Daoy (cell line): ENCODE measurements around the gene SMPD4. TPM values are rescaled to one million over a fixed set of nuclear protein-coding genes. Genes with fewer than 3 reads are reported as not detected.
"Not testable (repeated sequence)": the region's sequence is repeated elsewhere in the genome, so short reads cannot be mapped to it uniquely, and the experiment has no call there.

Experiments
- DNase-seq: peaks from one replicate; pipeline ENCODE4 v3.0.0-alpha.2; 2015; ENCODE audit warnings: low read depth
- total RNA-seq: library from RNA; depleted of rRNA; stranded (reverse); fragments of >200 nt; shearing (Covaris generic); gene quantifications from 2 replicates; pipeline ENCODE4 v1.2.3, GENCODE V29; 2014; rRNA removed

Gene SMPD4, protein sequence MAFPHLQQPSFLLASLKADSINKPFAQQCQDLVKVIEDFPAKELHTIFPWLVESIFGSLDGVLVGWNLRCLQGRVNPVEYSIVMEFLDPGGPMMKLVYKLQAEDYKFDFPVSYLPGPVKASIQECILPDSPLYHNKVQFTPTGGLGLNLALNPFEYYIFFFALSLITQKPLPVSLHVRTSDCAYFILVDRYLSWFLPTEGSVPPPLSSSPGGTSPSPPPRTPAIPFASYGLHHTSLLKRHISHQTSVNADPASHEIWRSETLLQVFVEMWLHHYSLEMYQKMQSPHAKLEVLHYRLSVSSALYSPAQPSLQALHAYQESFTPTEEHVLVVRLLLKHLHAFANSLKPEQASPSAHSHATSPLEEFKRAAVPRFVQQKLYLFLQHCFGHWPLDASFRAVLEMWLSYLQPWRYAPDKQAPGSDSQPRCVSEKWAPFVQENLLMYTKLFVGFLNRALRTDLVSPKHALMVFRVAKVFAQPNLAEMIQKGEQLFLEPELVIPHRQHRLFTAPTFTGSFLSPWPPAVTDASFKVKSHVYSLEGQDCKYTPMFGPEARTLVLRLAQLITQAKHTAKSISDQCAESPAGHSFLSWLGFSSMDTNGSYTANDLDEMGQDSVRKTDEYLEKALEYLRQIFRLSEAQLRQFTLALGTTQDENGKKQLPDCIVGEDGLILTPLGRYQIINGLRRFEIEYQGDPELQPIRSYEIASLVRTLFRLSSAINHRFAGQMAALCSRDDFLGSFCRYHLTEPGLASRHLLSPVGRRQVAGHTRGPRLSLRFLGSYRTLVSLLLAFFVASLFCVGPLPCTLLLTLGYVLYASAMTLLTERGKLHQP
- 23.5 and 28.9 TPM in 2 replicates for total RNA-seq

DNA sequence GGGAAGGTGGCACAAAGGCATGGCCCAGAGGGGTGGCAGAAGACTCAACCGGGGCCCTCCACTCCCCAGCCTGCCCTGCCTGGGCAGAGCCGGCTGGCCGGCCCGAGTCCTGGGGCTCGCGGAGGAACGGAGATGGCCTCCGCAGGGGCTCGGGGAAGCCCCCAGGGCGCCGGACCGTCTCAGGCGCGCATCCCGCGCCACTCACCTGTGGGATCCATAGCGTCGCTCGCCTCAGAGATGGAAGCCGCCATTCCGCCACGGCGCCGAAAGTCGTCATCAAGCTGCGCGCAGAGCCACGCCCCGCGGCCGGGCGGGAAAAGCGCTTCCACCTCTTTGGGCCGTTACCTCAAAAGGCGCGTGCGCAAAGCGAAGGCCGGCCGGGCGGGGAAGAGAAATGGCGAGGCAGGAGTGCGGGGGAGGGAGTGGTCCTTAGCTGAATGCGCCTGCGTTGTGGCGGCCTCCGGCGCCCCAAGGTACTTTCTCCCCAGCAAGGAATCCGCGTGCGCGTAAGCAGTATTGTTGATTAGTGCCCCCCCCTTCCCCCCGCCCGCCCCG, at the start of gene SMPD4:
TSS of gene SMPD4 (minus strand) at position 278 of the 555 bp plus-strand sequence. CDS start 5,010 bp downstream, outside the sequence.
- peak; percentile 97 for DNase-seq

DNA sequence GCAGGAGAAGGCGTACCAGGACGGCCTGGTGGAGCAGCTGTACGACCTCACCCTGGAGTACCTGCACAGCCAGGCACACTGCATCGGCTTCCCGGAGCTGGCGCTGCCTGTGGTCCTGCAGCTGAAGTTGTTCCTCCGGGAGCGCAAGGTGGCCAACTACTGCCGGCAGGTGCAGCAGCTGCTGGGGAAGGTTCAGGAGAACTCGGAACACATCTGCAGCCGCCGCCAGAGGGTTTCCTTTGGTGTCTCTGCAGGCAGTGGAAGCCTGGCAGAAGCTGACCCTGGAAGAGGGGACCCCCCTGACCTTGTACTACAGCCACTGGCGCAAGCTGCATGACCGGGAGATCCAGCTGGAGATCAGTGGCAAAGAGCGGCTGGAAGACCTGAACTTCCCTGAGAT, 49.5 kb upstream of the SMPD4 start:
- DNase-seq: not testable (repeated sequence)

DNA sequence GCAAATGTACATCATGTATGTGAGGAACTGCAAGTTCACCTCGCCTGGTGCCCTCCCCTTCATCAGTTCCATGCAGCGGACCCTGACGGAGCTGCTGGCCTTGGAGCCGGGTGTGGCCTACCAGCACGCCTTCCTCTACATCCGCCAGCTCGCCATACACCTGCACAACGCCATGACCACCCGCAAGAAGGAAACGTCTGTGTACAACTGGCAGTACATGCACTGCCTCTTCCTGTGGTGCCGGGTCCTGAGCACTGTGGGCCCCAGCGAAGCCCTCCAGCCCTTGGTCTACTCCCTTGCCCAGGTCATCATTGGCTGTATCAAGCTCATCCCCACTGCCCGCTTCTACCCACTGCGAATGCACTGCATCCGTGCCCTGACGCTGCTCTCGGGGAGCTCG, 49.0 kb upstream of the SMPD4 start:
- not testable (repeated sequence) for DNase-seq

DNA sequence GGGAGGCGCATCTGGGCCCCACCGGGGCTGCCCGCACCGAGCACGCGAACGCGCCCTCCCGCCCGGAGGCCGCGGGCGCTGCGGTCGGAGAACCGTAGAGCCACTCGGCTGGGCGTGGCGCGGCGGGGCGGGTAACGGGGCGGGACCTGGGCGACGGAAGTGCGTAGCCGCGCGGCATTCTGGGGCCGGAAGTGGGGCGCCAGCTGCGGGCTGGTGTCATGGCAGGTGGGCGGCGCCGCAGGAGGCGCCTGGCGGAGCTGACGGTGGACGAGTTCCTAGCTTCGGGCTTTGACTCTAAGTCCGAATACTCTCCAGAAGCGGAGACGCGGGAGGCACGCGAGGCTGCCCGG, 47.7 kb upstream of the SMPD4 start:
- not testable (repeated sequence) for DNase-seq

DNA sequence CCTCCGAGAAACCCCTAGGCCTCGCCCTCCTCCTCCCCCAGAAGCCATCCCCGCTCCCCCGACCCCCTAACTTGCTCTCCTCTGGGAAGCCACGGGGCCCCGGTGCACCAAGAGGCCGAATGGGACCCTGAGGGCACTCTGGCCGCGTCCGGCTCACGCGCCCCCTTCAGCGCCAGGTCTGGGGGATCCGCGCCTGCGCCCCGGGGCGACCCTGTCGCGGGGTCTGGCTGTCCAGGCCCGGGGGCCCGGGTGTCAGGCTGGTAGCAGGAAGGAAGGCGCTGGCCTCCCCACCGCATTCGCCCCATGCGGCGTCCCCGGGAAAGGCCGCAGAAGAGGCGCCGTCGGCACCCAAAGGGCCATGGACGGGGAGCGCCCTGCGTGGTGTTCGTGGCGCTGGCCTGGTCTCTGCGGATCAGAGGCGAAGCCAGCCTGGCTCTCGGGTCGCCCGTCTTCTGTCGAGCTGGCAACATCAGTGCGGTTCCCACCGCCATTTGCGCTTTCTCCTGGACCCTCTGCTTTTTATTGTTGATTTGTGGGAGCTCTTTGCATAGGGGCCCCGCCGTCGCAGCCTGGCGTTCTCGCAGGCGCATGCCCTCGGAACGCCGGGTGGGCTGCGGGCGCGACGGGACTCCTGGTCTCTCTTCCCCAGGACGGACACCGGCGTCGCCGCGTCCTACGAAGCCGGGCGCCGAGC, 47.2 kb upstream of the SMPD4 start:
- DNase-seq: not testable (repeated sequence)

DNA sequence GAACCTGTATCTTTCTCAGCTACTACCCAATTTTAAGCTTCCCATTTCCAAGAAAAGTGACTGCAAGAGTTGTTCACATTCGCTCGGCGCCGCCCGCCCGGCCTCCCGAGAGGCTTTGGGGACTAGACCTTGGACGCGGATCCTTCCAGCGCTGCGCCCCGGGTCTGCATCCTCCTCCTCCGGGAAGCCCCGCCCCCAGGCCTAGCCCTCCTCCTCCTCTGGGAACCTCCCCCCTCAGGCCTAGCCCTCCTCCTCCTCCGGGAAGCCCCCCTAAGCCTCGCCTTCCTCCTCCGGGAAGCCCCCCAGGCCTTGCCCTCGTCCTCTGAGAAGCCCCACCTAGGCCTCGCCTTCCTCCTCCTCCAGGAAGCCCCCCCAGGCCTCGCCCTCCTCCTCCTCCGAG, 46.6 kb upstream of the SMPD4 start:
- DNase-seq: not testable (repeated sequence)

DNA sequence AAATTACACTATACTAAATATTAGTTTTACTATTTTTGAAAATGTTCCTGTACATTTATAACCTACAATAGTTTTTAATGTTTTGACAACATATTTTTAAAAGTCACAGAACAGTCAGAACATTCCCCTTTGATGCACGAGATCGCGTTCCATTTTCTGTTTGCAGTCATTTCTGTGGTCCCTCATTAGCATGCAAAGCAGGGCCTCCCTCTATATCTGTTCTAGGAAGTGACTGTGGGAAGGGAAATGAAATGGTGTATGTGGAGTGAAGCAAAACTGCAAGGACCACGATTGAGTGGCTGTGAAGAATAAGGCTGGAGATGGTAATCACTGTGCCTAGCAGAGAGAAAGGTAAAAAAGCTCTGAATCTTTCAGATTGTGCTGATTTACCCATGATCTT, 41.1 kb upstream of the SMPD4 start:
- not testable (repeated sequence) for DNase-seq

DNA sequence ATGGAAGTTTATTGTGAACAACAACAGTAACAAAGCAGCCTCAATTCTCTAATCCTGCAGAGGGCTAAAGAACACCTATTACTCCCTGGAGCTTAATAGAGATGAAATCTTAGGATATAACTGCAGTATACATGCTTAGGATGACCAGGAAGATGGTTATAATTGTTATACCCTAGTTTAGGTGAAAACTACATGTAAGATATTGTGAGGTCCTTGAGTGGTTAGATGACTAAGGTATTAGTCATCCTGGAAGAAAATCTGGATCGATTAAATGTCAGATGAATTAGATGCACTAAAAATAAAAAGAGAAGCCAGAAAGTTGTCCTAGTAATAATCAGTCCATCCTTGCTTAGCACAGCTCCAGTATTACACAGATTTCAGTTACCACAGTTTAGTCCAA, 39.1 kb upstream of the SMPD4 start:
- not testable (repeated sequence) for DNase-seq

DNA sequence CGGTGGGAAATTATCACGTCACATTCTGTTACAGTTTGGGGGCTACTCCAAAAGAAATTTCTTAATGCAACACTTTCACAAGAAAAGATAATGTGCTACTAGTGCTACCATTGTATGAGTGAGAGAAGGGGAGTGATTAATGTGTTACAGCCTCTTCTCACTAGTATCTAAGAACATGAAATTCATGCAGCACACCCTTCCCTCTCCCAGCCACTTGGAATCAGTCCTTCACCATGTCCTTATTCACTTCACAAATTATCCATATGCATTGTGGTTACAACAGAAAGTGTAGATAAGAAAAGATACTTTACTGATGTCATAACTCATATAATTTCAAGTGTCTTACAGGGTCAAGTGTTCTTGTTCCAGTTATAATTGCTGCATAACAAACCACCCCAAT, 37.7 kb upstream of the SMPD4 start:
- DNase-seq: not testable (repeated sequence)

DNA sequence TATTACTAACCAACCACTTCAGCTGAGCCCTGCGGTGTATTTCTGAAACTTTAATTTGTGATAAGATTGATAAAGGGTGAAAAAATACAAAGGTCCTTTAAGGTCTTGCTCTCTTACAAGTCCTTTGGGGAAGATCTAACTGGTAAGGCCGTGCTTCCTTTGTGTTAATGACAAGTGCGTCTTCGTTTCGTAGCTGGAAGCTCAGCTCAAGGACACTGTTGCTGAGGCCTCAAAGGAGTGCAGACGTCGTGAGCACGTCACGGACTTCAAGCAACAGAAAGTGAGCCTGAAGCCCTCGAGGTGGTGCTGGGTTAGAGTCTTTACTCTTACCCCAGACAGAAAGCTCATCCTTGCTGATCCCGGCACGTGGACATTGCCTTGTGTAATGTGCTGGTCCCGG, 25.6 kb upstream of the SMPD4 start:
- not testable (repeated sequence) for DNase-seq

DNA sequence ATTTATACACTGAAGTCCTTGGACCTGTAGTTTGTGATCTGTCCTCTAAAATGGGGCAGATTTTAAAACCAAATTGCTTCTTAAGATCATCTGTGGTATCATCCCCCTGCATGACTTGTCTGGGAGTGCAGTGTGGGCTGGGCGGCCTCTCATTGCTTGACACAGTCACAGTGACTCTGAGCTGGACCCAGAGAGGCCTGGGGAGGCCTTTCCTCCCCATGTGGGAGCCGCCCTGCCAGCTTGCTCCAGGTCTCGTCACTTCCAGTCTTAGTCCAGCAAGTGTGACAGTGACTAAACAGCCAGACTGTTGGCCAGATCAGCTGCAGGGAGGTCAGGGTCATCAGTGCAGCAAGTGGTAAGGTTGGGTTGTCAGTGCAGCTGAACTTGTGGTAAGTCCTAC, 21.7 kb upstream of the SMPD4 start:
- DNase-seq: not testable (repeated sequence)

DNA sequence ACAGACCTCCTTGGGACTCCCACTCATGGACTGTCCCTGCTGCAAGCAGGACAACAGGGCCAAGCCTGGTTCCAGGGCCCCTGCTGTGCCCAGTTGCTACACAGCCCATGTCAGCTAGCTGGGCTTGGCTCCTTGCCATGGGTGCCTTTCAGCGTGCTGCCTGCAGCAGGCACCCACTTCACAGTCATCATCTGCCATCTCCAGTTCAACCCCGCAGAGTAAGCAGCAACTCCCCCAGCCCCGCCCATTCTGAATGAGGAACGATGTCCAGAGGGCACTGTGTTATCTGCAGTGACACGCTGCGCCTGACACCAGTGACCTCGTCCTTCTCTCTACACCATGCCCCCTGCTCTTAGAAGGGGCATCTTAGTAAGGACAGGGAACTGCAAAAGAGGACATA, 21.1 kb upstream of the SMPD4 start:
- not testable (repeated sequence) for DNase-seq

DNA sequence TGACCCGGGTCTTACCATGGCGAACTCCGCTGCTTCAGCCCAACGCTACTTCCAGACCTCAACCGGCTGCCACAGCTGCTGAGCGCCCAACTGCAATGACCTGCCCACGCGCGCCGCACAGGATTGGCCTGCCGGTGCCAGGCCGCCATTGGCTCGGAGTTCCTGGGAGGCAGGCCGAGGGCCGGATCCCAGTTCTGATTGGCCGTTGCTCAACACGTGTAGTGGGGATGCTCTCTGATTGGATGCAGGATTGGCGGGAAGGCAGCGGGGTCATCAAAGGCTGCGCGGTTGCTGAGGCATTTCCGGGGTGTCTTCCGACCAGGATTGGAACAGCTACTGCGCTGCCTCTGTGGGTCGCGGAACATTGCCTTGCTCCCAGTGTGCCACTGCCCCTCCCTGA, 16.9 kb upstream of the SMPD4 start, which contains the start of gene TUBA3E:
TSS of gene TUBA3E (minus strand) at position 97 of the 400 bp plus-strand sequence. CDS start at position 18, 79 bp downstream.
- no peak for DNase-seq

DNA sequence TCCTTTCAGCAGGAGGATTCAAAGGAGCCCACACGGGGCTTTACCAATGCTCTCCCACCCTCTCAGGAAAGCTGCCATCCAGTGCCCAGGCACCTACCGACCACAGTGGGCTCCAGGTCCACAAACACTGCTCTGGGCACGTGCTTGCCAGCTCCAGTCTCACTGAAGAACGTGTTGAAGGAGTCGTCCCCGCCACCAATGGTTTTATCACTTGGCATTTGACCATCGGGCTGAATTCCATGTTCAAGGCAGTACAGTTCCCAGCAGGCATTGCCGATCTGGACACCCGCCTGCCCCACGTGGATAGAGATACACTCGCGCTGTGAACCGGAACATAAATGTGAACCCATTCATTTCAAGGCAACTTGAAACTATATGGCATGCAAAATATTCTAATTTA, 14.7 kb upstream of the SMPD4 start:
- not testable (repeated sequence) for DNase-seq

DNA sequence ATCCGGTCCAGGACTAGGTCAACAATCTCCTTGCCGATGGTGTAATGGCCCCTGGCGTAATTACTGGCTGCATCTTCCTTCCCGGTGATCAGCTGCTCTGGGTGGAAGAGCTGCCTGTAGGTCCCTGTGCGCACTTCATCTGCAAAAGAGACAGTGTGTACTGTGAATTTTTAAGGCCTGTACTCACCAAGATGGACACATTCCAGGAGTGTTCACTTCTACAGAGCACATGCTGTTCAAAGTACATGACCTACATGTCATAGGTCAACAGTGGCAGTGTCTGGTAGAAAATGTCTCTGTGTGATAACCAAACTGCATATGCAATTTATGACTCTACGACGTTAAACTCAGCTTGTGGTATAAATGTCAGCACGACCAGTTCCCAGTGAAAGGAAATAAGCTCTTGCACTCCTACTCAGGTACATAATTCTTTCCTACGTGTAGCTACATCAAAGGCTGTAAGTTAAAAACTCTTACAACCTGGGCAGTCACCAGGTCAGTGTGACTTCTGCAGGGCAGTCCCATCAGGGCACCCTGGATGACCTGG, 13.8 kb upstream of the SMPD4 start:
- not testable (repeated sequence) for DNase-seq

DNA sequence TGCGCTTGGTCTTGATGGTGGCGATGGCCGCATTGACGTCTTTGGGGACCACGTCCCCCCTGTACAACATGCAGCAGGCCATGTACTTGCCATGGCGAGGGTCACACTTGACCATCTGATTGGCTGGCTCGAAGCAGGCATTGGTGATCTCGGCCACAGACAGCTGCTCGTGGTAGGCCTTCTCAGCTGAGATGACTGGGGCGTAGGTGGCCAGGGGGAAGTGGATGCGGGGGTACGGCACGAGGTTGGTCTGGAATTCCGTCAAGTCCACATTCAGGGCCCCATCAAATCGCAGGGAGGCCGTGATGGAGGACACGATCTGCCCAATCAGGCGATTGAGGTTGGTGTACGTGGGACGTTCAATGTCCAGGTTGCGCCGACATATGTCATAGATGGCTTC, 12.4 kb upstream of the SMPD4 start:
- DNase-seq: not testable (repeated sequence)

DNA sequence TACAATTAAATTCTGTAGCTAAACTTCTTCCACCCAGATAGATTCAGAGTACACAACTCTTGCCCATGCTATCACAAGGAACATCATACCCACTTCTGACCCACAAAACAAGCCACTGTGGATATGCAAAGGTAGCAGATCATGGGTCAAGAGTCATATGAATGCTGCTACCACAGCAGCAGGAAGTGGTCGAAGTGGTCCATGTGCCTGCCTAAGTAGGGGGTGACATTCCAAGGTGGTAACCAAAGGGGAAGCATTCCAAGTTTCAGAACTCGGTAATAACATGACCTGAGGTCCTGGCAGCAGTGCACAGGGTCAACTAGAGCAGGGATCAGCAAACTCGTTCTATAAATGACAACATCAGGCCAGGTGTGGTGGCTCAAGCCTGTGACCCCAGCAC, 11.0 kb upstream of the SMPD4 start:
- DNase-seq: not testable (repeated sequence)

DNA sequence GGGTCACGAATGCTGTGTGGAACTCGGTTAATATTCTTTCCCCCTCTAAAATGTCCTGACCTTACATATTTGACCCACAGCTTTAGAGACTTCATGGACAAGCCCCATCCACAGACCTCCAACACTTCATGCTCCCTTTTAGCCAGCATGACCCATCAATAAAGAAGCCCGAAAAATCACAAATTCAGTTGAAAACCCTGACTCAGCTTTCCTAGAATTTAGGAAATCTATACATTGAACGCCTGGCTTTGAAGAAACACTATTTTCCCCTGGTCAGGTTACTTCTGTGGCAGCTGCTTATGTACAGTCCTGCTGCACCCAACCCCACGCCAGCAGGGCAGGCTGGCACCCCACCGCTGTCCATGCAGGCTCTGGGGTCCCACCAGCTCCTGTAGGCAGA, 9.9 kb upstream of the SMPD4 start:
- DNase-seq: not testable (repeated sequence)

DNA sequence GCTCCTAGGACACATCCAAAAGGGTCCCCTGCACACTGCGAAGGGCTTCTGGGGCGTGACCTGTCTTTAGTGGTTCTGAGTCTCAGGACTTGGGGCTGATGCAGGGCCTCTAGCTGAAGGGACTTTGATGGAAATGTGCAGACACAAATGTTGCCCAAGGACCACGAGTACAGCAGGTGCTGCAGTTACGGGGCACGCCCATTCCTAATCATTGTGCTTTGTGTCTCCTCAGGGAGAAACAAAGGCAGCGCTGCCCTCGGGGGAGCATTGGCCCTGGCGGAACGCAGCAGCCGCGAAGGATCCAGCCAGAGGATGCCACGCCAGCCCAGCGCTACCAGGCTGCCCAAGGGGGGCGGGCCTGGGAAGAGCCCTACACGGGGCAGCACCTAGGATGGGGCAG, 8.8 kb upstream of the SMPD4 start:
- DNase-seq: no peak

DNA sequence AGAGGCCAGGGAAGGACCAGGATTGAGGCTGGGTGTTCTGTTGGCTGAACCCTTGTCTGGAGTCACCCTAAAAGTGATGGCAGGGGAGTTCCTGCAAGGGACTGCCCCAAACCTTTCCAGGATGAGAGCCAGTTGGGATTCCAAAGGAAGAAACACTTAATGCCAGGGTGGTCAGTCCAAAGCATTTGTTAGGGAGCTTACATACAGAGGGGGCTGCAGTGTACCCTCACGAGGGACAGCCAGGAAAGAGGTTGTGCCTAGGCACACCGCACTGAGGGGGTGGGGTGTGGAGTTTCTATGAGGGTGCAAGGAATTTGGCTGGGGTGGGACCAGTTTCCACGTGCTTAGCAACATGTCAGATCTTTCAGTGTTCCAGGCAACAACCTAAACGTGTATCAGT, 7.6 kb upstream of the SMPD4 start:
- not testable (repeated sequence) for DNase-seq
